SKM-1 (cell line): ENCODE results near the gene PTPRC.

Experiments
- DNase-seq: peaks from one replicate; lab custom pipeline; 2025; ENCODE audit not compliant: unreplicated experiment; lab: John Stamatoyannopoulos, UW

The PTPRC gene

DNA sequence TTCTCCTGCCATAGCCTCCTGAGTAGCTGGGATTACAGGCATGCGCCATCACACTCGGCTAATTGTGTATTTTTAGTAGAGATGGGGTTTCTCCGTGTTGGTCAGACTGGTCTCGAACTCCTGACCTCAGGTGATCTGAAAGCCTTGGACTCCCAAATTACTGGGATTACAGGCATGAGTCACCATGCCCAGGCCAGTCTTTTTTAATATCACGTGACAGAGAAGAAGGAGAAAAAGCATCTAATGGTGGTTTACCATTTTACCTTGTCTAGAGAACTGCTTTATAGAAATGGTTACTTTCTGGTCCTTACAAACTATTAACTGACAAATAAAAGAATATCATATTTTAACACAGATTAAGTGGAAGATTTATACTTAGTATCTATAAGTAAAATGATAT lies 168.0 kb downstream of the PTPRC start:
- no peak for DNase-seq
